Fibroblast of skin of right biceps (primary cell): ENCODE results near the gene KRTAP9-6.
"Not testable (repeated sequence)": the region's sequence is repeated elsewhere in the genome, so short reads cannot be mapped to it uniquely, and the experiment has no call there.

Experiments used
- DNase-seq: peaks from one replicate; pipeline ENCODE4 v3.0.0-alpha.2; 2013

KRTAP9-6 gene

DNA sequence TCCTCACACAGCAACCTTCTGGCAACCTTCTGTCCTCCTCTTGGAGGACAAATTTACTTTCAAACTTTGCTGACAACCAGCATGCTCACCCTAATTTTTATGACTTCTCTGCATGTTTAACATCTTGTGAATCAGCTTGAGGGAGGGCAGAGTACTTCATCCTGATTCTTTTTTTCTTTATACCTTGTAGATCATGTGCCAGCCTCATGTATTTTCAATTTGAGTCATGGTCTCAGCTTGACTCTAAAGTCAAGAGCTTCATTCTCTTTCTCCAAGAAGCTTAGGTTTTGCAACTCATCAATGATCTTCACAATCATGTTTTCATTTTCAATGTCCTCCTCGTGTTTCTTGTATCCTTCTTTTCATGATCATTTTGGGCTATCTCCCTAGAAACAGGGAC, 6.7 kb downstream of the KRTAP9-6 start:
- no peak for DNase-seq

GRCh38 chr17:41275648-41276190, 10.5 kb downstream of the KRTAP9-6 start, which contains the start of gene KRTAP9-7:
Gene KRTAP9-7, plus strand, starts transcription at chr17:41275698. Its CDS starts 0 bp downstream, at chr17:41275698.
- not testable (repeated sequence) for DNase-seq

DNA sequence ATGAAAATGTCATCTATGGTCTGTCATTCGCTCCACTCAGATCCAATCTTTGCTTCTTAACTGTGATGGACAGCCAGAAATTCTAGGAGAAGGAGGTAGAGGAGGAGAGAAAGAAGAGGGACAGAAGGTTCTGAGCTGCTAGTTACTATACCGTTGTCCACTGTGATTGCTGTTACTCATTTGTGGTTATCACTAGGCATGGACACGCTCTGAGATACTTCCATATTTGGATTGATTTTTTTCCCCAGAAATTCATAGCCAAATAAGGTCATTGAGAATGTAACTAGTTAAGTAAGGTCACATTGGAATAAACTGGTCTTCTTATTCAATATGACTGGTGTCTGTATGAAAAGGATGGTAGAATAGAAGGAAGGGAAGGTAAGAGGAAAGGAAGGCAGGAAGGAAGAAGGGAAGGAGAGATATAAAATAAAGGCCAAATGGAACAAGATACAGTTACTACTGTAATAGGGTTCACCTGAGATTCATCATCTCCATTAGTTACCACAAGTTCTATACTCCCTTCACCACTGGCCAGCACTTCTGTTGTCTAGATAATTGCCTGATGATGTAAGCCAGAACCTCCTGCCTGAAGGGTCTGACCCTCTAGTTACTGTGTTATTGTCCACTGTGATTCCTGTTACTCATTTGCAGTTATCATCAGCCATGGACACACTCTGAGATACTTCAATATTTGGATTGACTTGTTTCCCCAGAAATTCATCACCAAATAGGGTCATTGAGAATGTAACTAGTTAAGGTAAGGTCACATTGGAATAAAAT, 13.2 kb downstream of the KRTAP9-6 start:
- peak; percentile 21 for DNase-seq

DNA sequence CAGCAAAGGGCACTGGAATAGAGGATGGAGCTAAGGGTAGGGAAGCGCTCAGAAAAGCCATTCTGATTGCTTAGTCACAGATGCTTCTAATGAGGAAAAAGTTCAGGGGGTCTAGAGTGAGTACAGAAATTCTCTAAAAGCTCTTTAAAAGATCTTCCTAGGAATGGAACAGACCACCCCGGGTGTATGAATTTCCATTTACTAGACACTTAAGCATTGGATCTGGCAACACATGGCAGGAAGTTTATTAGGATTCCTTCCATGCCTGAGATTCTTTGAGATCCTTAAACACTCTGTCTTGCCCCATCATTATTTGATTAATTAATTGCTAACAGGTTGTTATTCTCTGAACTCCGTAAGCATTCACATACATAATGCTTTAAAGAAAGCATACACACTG, 18.9 kb downstream of the KRTAP9-6 start:
- DNase-seq: peak; percentile 94

GRCh38 chr17:41284546-41284945, 19.4 kb downstream of the KRTAP9-6 start:
- DNase-seq: no peak

DNA sequence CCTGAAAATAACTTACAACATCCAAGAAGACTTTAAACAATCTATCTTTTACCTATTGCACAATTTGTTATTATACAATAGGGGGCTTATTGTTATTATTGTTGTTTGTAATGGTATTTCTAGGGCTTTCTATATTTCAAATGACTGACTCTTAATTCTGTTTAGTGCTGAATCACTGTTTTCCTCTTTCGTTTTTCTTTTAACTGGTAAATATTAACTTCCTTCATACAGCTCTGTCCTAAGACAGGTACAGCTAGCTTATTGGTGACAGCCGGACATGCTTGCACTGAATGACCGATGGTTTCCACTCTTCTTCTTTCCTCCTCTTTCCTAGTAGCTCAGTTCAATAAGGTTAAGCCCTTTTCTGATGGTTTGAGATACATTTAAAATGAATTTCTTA, 21.9 kb downstream of the KRTAP9-6 start:
- no peak for DNase-seq

- peak; percentile 47 for DNase-seq
These were observed 28.8 kb downstream of the KRTAP9-6 start for GRCh38 chr17:41294016-41294415.

DNA sequence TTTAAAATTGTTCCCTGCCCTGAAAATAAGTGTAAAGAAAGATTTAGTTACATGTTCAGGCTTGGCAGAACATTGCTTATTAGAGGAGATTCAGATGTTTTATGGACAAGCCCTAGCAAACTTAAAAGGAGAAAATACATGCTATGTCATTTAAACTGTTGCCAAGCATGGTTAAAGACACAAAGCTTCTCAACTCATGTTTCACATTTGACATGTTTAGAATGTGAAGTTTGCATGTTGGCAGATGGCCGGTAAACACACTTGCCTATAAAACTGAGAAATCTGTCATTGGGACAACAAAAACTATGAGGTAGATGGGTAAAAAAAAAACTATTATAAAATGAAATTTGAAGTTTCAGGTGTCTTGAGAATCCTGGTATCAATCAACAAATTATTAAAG, 31.7 kb downstream of the KRTAP9-6 start:
- no peak for DNase-seq

DNA sequence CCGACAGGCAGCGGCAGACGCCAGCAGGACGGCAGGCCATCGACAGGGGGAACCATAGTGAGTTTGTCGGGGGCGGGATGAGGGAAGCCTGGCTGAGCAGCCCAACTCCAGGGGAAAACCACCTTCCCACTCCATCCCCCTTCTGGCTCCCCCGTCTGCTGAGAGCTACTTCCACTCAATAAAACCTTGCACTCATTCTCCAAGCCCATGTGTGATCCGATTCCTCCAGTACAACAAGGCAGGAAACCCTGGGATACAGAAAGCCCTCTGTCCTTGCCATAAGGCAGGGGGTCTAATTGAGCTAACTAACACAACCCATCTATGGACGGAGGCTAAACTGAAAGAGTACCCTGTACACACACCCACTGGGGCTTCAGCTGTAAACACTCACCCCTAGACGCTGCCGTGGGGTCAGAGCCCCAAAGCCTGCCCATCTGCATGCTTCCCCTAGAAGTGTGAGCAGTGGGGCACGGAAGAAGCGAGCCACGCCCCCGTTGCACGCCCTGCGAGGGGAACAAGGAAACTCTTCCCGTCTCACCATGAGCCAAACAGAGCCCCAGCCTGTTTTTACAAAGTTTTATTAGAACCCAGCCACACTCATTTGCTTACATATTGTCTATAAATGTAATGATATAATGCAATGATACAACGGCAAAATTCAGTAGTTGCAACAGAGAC, 33.4 kb downstream of the KRTAP9-6 start:
- DNase-seq: no peak

DNA sequence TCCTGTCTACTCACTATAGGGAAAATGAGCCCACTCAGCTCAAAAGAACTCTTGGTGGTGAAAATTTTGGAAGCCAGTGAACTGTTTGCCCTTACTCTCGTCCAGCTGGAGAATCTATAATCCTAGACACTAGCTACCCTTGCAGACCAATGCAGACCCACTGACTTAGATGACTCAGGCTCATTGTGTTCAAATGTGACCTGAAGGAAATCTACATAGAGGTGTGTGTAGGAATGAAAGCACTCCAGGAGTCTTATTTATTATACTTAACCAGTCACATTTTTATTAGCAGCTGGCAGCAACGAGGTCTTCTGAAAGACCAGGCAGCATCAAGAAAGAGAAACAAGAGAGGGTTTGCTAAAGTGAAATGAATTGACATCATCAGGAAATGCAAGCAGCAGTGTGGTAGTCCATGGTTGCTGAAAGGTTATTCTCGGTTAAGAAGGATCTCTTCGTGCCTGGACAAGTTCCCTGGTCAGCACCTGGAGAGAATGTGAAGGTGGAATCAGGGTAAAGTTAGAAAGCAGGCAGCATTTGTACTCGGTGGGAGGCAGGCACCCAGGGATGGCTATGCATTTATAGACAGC, 36.1 kb downstream of the KRTAP9-6 start:
- no peak for DNase-seq

- DNase-seq: no peak
These were observed 37.0 kb downstream of the KRTAP9-6 start, which contains the start of gene KRTAP29-1 for GRCh38 chr17:41301916-41302901. Gene KRTAP29-1, minus strand, starts transcription at chr17:41302851. Its CDS starts 0 bp downstream, at chr17:41302851.

- DNase-seq: no peak
These were observed 37.8 kb downstream of the KRTAP9-6 start for GRCh38 chr17:41302981-41303380.

GRCh38 chr17:41304091-41304490, 38.9 kb downstream of the KRTAP9-6 start:
- no peak for DNase-seq

DNA sequence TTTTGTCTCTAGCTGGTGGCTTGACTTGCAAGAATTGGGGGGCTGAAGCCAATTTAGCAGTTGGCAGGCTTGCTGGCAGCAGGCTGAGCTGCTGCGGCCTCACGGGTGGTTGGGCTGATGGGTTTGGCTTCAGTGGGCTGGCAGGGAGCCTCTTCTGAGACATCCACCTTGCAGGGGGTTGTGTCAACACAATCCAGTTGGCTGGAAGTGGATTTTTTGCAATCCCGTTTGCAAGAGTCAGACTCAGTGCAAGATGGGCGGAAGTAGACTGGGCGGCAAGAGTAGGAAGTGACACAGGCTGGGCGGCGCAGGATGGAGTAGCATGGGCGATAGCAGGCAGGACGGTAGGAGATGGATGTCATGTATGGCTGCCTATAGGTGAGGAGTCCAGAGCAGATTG, 42.5 kb downstream of the KRTAP9-6 start:
- peak; percentile 28 for DNase-seq

DNA sequence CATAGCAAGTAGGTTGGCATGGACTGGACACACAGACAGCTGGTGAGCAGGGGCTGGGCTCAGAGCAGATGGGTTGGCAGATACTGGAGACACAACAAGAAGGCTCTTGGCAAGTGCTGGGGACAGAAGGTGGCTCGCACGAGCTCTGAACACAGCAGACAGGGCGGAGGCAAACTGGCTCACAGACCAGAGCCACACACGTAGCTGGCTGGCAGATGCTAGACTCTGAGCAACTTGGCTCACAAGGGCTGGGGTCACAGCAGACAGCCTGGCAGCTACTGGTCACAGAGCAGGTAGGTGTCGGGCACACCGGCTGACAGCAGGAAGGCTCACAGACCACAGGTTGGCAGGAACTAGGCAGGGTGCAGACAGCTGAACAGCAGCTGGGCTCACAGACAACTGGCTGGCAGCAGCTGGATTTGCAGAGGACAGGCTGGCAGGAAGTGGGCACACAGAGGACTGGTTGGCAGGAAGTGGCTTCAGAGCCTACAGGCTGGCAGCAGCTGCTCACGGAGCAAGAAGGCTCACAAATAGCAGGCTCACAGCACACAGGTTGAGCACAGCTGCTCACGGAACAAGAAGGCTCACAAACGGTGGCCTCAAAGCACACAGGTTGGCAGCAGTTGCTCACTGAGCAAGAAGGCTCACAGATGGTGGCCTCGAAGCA, 43.2 kb downstream of the KRTAP9-6 start:
- DNase-seq: no peak

DNA sequence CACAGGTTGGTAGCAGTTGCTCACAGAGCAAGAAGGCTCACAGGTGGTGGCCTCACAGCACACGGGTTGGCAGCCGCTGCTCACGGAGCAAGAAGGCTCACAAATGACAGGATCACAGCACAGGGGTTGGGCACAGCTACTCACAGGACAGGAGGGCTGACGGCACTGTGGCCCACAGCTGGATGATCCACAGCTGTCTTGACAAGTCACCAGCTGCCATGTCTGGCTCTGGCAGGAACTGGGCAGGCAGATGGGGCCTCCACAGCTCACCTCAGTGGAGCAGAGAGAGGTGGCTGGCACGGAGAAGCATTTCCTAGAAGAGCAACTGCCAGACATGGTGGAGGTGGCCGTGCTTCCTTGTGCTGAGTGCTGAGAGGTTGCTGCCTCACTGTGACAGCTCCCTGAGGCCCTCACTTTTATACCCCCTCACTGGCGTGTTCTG, 43.8 kb downstream of the KRTAP9-6 start, which contains the start of gene KRTAP16-1:
Gene KRTAP16-1 (minus strand): TSS at position 392 of the 442 bp plus-strand sequence. CDS start 56 bp downstream, at position 336.
- no peak for DNase-seq

DNA sequence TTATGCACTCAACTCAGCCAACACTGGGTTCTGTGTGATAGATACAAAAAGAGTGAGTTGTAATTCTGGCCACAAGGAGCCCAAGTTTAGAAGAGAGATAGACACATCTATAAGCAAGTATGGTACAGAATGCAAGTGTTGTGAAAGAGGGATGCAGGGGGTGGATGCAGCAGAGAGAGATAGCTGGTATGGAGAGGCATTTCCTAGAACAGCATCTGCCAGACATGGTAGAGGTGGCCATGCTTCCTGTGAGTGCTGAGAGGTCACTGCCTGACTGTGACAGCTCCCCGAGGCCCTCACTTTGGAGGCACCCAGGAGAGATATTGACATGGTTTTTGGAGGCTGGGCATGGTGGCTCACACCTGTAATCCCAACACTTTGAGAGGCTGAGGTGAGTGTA, 45.9 kb downstream of the KRTAP9-6 start:
- no peak for DNase-seq

- DNase-seq: no peak
These were observed 50.1 kb downstream of the KRTAP9-6 start, which contains the start of gene KRTAP17-1 for GRCh38 chr17:41315204-41315794. Gene KRTAP17-1, minus strand, starts transcription at chr17:41315710. Its CDS starts 60 bp downstream, at chr17:41315650.
